Activated T-cell treated with anti-CD3 and anti-CD28 coated beads, Interleukin-2, amount 50 U/mL, for 4 hours (primary cell): ENCODE results near the gene MYO3B. TPM values are rescaled to one million over a fixed set of nuclear protein-coding genes. Genes with fewer than 3 reads are reported as not detected.
"Not testable (repeated sequence)": the region's sequence is repeated elsewhere in the genome, so short reads cannot be mapped to it uniquely, and the experiment has no call there.

Experiments used
- ATAC-seq, 2 donors: fragments of 200-7000 bp; cut with Tn5 transposase; one replicate each; pipeline ENCODE4 v1.10.0; 2021
- DNase-seq: peaks from one replicate; pipeline ENCODE4 v3.0.0-alpha.2; 2020
- H3K27me3 Mint-ChIP-seq: one replicate; pipeline ENCODE4 v1.8.0; 2021; ENCODE audit warnings: low read depth, mixed read lengths
- H3K36me3 Mint-ChIP-seq: one replicate; pipeline ENCODE4 v1.8.0; 2022; ENCODE audit warnings: mixed read lengths; ENCODE audit not compliant: insufficient read depth
- H3K4me1 Mint-ChIP-seq: one replicate; pipeline ENCODE4 v1.8.0; 2021; ENCODE audit warnings: low read depth, mixed read lengths
- H3K4me3 Mint-ChIP-seq: one replicate; pipeline ENCODE4 v1.8.0; 2021; ENCODE audit warnings: mild to moderate bottlenecking, moderate library complexity, mixed read lengths
- H3K9me3 Mint-ChIP-seq: one replicate; pipeline ENCODE4 v1.8.0; 2021; ENCODE audit warnings: mixed read lengths
- total RNA-seq, 3 donors: library from RNA; stranded (reverse); gene quantifications; one replicate each; pipeline ENCODE4 v1.2.1, GENCODE V29; 2021

The MYO3B gene
- total RNA-seq, 3 donors from 2014 or later = 0.08 TPM

- no peaks in the 10 kb centered on the region for H3K4me1 Mint-ChIP-seq
- H3K36me3 Mint-ChIP-seq = no peaks in the 10 kb centered on the region
- H3K9me3 Mint-ChIP-seq = no peaks in the 10 kb centered on the region
- DNase-seq (no peak), ATAC-seq (no peak)
- H3K27me3 Mint-ChIP-seq = peaks cover 2% of the 10 kb centered on the region
- H3K4me3 Mint-ChIP-seq = no peak overlapping the region
These were observed 164.0 kb downstream of the MYO3B start for GRCh38 chr2:170341684-170342623.

- no peak for ATAC-seq
- Mint-ChIP-seq H3K4me1 (no peaks in the 10 kb centered on the region), H3K4me3 (no peak overlapping the region), H3K36me3 (no peaks in the 10 kb centered on the region), H3K27me3 (peaks cover 4% of the 10 kb centered on the region), H3K9me3 (no peaks in the 10 kb centered on the region)
- no peak for DNase-seq
These were observed 166.9 kb downstream of the MYO3B start for GRCh38 chr2:170344663-170345346.

DNA sequence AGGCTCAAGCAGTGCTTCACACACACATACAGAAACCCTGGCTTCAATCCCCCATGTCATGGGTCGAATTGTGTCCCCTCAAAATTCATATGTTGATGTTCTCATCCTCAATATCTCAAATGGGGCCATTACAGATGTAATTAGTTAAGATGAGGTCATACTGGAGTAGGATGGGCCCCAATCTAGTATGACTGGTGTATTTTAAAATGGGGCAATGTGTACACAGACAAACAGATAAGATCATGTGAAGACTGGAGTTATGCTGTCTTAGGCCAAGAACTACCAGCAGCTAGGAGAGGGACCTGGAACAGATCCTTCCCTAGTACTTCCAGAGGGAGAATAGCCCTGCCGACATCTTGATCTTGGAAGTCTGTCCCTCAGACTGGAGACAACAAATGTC is 167.7 kb downstream of the MYO3B start:
- Mint-ChIP-seq H3K4me1 (no peaks in the 10 kb centered on the region), H3K36me3 (no peaks in the 10 kb centered on the region), H3K27me3 (peaks cover 4% of the 10 kb centered on the region), H3K4me3 (no peak overlapping the region), H3K9me3 (no peaks in the 10 kb centered on the region)
- ATAC-seq = no peak
- no peak for DNase-seq

DNA sequence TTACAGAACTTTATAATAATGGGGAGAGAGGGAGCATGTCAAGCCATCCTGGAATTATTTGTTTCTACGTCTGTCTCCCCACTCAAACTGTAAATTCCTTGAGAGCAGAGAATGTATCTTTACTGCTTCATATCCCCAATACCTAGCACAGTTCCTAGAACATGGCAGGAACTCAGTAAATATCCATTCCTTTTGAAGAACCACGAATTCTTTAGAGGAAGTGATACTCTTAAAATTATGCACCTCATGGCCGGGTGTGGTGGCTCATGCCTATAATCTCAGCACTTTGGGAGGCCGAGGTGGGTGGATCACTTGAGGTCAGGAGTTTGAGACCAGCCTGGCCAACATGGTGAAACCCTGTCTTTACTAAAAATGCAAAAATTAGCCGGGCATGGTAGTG is 171.3 kb downstream of the MYO3B start:
- H3K4me3 Mint-ChIP-seq, H3K9me3 Mint-ChIP-seq, H3K4me1 Mint-ChIP-seq, DNase-seq, H3K27me3 Mint-ChIP-seq, H3K36me3 Mint-ChIP-seq, ATAC-seq: not testable (repeated sequence)

DNA sequence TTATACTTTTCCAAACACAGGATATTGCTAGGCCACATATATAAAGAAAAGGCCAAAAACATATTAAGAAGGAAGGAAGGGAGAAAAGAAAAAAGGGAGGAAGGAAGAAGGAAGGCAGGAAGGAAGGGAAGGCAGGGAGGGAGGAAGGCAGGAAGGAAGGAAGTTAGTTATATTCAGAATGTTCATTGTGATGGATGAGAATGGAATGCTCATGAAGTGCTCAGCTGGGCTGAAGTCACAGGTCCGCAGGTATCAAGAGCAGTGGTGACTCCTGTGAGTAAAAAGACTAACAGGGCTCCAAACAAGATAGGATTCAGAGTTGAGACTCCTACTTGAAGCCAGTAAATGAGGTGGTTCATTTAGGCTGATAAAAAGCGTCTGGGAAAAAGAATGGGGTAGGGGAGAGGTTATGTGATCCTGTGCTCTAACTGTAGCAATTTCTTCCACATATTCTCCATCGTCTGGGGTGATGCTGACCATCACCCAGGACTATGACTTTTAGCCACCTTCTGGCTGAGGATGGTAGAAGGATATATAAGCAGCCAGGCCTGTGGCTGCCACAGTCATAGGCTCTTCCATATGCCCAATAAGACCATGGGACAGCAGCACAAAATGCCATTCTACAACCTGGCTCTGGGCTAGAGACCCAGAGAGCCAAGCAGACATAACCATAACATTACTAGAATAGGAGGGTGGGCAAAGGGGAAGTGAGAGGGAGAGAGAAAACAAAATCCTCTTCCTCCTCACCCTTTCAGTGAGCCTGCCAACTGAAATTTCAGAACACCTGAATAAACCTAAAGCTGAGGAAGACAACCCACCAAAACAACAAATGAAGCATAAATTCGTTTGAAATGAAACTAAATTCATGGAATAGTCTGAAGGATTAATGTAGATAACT is 173.2 kb downstream of the MYO3B start:
- peaks cover 3% of the 10 kb centered on the region for H3K27me3 Mint-ChIP-seq
- no peak for DNase-seq
- ATAC-seq = no peak
- no peak overlapping the region for H3K4me3 Mint-ChIP-seq
- peaks cover 17% of the 10 kb centered on the region for H3K4me1 Mint-ChIP-seq
- H3K36me3 Mint-ChIP-seq = no peaks in the 10 kb centered on the region
- no peaks in the 10 kb centered on the region for H3K9me3 Mint-ChIP-seq

DNA sequence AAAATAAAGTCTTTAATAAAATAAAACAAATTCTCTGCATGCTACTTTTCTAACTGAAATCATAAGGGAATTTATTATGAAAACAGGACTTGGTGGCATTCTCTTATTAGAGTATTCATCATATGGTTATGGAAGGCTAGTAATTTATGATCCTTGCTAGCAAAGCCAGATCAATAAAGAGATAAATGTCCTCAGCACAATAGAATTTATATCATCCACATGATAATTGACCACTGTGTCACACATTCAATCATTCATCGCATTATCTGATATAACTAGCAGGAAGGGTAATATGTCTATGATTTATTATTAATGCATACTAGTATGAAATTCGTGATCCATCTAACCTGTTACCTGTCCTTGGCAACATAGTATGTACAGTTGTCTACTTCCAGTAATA is 175.8 kb downstream of the MYO3B start:
- Mint-ChIP-seq H3K4me3 (no peak overlapping the region), H3K4me1 (peaks cover 17% of the 10 kb centered on the region), H3K27me3 (peaks cover under 1% of the 10 kb centered on the region), H3K9me3 (no peaks in the 10 kb centered on the region), H3K36me3 (no peaks in the 10 kb centered on the region)
- DNase-seq (no peak), ATAC-seq (no peak)

- DNase-seq (no peak), ATAC-seq (no peak)
- H3K9me3 Mint-ChIP-seq = no peaks in the 10 kb centered on the region
- no peaks in the 10 kb centered on the region for H3K27me3 Mint-ChIP-seq
- no peak overlapping the region for H3K4me3 Mint-ChIP-seq
- H3K36me3 Mint-ChIP-seq = no peaks in the 10 kb centered on the region
- H3K4me1 Mint-ChIP-seq = peaks cover 17% of the 10 kb centered on the region
These were observed 176.4 kb downstream of the MYO3B start for GRCh38 chr2:170354388-170354787.

DNA sequence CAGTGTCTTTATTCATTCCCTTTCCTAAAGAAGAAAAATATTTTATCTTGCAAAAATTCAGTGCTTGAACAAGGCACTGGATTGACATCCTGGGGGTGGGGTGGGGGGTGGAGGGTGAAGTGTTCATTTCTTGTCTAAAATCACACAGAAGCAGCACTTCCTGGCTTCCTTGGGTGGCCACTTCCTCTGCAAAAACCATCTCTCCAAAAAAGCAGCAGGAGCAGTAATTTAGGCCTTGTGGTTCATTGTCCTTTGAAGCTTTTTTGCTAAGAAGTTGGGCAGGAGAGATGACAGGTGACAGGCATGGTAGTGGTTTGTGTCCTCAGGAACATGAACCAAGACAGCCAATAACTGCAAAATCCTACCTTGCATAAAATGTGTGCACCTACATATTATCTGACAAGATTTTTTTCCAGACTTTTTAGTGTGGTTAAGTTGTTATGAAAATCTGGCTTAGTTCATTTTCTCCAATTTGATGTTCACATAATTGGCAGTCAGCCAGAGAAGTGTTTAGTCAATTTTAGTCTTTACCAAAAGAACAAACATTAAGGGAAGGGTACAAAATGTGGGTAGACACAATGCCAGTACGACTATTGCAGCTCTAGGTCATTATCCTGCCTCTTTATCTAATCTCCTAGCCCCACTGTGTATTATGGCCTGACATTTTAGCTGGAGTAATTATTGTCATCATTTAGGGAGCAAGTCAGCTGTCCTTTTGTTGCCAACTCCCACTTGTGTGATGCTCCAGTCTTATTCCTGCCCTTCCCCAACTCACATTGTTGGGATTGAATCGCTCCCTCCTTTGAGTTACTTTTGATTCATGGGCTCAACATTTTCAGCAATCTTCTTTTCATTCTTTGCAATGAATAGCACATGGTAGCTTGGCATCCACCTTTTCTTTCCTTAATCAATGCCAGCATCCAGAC is 177.2 kb downstream of the MYO3B start:
- no peaks in the 10 kb centered on the region for H3K9me3 Mint-ChIP-seq
- DNase-seq = no peak
- no peak for ATAC-seq
- H3K4me1 Mint-ChIP-seq = peaks cover 17% of the 10 kb centered on the region
- H3K4me3 Mint-ChIP-seq = no peak overlapping the region
- H3K36me3 Mint-ChIP-seq = no peaks in the 10 kb centered on the region
- H3K27me3 Mint-ChIP-seq = no peaks in the 10 kb centered on the region

GRCh38 chr2:170359466-170359865 is 181.5 kb downstream of the MYO3B start:
- ATAC-seq (no peak), DNase-seq (no peak)
- Mint-ChIP-seq H3K9me3 (no peaks in the 10 kb centered on the region), H3K4me3 (no peak overlapping the region), H3K27me3 (peaks cover 5% of the 10 kb centered on the region), H3K36me3 (no peaks in the 10 kb centered on the region), H3K4me1 (peaks cover 24% of the 10 kb centered on the region)

GRCh38 chr2:170360546-170361089 is 182.7 kb downstream of the MYO3B start:
- Mint-ChIP-seq H3K27me3 (peaks cover 12% of the 10 kb centered on the region), H3K4me3 (no peak overlapping the region), H3K4me1 (peaks cover 13% of the 10 kb centered on the region), H3K9me3 (no peaks in the 10 kb centered on the region), H3K36me3 (no peaks in the 10 kb centered on the region)
- DNase-seq = no peak
- no peak for ATAC-seq

GRCh38 chr2:170361090-170361936 is 183.4 kb downstream of the MYO3B start:
- H3K4me3 Mint-ChIP-seq = no peak overlapping the region

GRCh38 chr2:170362313-170362870 is 184.4 kb downstream of the MYO3B start:
- no peaks in the 10 kb centered on the region for H3K36me3 Mint-ChIP-seq
- H3K9me3 Mint-ChIP-seq = no peaks in the 10 kb centered on the region
- no peak for DNase-seq
- no peak overlapping the region for H3K4me3 Mint-ChIP-seq
- peak; percentile 61 to 64 for ATAC-seq
- peaks cover 12% of the 10 kb centered on the region for H3K4me1 Mint-ChIP-seq
- H3K27me3 Mint-ChIP-seq = peaks cover 15% of the 10 kb centered on the region

More at GRCh38 chr2:170361090-170361936, 183.4 kb downstream of the MYO3B start:
- Mint-ChIP-seq H3K4me1 (peaks cover 12% of the 10 kb centered on the region), H3K36me3 (no peaks in the 10 kb centered on the region), H3K9me3 (no peaks in the 10 kb centered on the region), H3K27me3 (peaks cover 12% of the 10 kb centered on the region)
- ATAC-seq (peak; percentile 44 to 46), DNase-seq (peak; percentile 23)
